ENCODE data around the gene CD22.
"Not testable (repeated sequence)": the region's sequence is repeated elsewhere in the genome, so short reads cannot be mapped to it uniquely, and the experiment has no call there.

Gene CD22

DNA sequence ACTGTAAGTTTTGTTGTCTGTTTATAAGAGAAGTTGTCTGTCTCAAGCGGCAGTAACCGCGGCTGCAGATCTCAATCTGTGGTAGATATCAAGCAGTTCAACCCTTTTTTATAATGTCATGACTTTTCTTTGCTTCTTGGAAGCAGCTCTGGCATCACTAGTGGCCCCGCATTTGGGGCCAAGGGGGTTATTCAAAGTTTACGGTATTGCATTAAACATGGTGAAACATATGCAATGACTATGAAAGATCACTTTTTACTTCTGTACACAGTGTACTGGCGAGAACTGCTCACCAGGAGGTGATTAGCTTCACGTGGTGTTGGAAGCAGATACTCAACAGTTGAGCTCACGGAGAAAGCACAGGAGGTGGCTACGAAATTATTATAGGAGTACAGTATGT, 24.6 kb downstream of the CD22 start:
- Histone ChIP-seq H3K36me3 (no peaks in the 10 kb centered on the region), H3K4me3 (no peak overlapping the region), H3K27me3 (peaks cover 0 to 51% of the 10 kb centered on the region in 2 donors), H3K4me1 (no peaks in the 10 kb centered on the region), H3K27ac (no peak overlapping the region), H3K9me3 (no peaks in the 10 kb centered on the region)
- intact Hi-C loops (cut with DNase I; ENCODE audit: low total_unique reads) = no loop called here
- peak in 1 of 2 donors; percentile 4 for DNase-seq
- TF ChIP-seq CTCF (IDR thresholded peaks at IDR 0.05) = no peak

- no peaks in the 10 kb centered on the region for H3K9me3 ChIP-seq
- peaks cover 0 to 44% of the 10 kb centered on the region in 2 donors for H3K27me3 ChIP-seq
- no peak overlapping the region for H3K27ac ChIP-seq
- TF ChIP-seq CTCF (IDR thresholded peaks at IDR 0.05) = no peak
- intact Hi-C loops (cut with DNase I; ENCODE audit: low total_unique reads) = no loop called here
- no peaks in the 10 kb centered on the region for H3K4me1 ChIP-seq
- peak in 1 of 2 donors; percentile 2 for DNase-seq
- H3K36me3 ChIP-seq = no peaks in the 10 kb centered on the region
- no peak overlapping the region for H3K4me3 ChIP-seq
These were observed 25.9 kb downstream of the CD22 start for GRCh38 chr19:35354898-35355297.

DNA sequence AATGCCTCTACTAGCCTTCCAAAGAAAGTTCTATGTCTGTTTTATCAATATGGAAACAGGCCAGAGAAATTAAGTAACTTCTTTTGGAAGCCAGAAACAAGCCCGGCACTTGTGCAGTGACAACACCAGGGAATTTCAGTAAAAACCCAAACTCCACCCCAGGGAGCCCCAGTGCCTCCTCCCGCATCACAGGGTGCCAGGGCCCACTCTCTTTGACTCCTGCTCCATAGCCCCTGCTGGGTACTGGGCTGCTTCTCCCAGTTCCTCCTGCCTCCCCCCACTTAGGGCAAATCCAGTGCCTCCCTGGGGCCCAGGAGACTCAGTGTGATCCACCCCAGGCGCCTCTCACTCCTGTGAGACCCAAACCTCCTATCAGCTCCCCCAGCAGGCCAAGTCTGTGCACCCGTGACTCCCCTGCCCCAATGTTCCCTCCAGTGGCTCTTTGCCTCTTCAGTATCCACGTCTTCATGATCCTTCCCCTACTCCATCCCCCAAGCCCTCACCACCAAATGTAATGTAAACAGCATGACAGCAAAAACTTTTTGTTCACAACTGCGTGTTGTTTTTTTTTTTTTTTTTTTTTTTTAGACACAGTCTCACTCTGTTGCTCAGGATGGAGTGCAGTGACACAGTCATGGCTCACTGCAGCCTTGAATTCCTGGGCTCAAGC, 26.9 kb downstream of the CD22 start:
- DNase-seq = peak in 1 of 2 donors; percentile 21
- peaks cover 0 to 34% of the 10 kb centered on the region in 2 donors for H3K27me3 ChIP-seq
- intact Hi-C loops (cut with DNase I; ENCODE audit: low total_unique reads) = no loop called here
- H3K27ac ChIP-seq = no peak overlapping the region
- no peak for TF ChIP-seq CTCF (IDR thresholded peaks at IDR 0.05)
- no peaks in the 10 kb centered on the region for H3K4me1 ChIP-seq
- no peaks in the 10 kb centered on the region for H3K9me3 ChIP-seq
- H3K36me3 ChIP-seq = no peaks in the 10 kb centered on the region
- no peak overlapping the region for H3K4me3 ChIP-seq

DNA sequence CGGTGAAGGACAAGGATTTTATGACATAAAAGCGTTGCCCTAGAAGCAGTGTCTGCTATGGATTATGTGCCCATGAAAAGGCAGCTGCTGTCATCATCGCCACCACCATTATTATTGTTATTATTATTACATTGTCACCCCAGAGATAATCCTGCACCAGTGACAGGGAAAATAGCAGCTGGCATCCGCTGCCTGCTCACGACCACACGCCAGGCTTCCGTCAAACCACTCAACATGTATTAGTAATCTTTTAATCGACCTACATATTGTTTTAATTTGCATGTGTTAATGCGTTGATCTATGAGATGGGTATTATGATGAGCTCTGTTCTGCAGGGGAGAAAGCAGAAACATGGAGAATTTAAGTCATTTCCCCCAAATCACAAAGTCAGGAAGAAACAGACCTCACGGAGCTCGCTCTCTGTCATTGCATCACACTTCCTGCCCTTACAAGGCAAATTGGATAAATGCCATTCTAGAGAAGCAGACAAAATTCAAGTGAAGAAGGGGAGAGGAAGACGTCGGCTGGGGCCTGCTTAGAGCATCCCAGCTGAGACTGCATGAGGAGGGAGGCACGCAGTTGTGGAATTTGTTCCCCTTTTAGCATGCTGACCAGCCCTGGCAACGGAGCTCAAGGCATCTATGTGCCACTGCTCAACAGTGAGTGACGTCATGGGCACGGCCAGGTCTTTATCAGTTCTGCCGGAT, 29.0 kb downstream of the CD22 start, which contains the start of gene FFAR3:
Gene FFAR3, plus strand, starts transcription at position 594 of the 707 bp plus-strand sequence. CDS start 431 bp downstream, outside the sequence.
- no peak for TF ChIP-seq CTCF (IDR thresholded peaks at IDR 0.05)
- Histone ChIP-seq H3K4me1 (no peaks in the 10 kb centered on the region), H3K27me3 (peaks cover 0 to 15% of the 10 kb centered on the region in 2 donors), H3K36me3 (no peaks in the 10 kb centered on the region), H3K27ac (no peak within 1 kb of the TSS), H3K9me3 (no peaks in the 10 kb centered on the region), H3K4me3 (no peak within 1 kb of the TSS)
- DNase-seq = peak; percentile 48 to 69
- intact Hi-C loops (cut with DNase I; ENCODE audit: low total_unique reads) = no loop called here

- DNase-seq; H3K9me3 ChIP-seq; H3K36me3 ChIP-seq; H3K27ac ChIP-seq; H3K4me1 ChIP-seq; H3K4me3 ChIP-seq; intact Hi-C loops (cut with DNase I; ENCODE audit: low total_unique reads): not testable (repeated sequence)
- H3K27me3 ChIP-seq = peaks cover 0 to 12% of the 10 kb centered on the region in 2 donors
These were observed 29.8 kb downstream of the CD22 start for GRCh38 chr19:35358834-35359233.

DNA sequence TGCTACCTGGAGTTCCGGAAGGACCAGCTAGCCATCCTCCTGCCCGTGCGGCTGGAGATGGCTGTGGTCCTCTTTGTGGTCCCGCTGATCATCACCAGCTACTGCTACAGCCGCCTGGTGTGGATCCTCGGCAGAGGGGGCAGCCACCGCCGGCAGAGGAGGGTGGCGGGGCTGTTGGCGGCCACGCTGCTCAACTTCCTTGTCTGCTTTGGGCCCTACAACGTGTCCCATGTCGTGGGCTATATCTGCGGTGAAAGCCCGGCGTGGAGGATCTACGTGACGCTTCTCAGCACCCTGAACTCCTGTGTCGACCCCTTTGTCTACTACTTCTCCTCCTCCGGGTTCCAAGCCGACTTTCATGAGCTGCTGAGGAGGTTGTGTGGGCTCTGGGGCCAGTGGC, 30.4 kb downstream of the CD22 start:
- DNase-seq; H3K27ac ChIP-seq; H3K4me1 ChIP-seq; H3K4me3 ChIP-seq; H3K36me3 ChIP-seq; intact Hi-C loops (cut with DNase I; ENCODE audit: low total_unique reads); H3K9me3 ChIP-seq: not testable (repeated sequence)
- peaks cover 0 to 12% of the 10 kb centered on the region in 2 donors for H3K27me3 ChIP-seq

DNA sequence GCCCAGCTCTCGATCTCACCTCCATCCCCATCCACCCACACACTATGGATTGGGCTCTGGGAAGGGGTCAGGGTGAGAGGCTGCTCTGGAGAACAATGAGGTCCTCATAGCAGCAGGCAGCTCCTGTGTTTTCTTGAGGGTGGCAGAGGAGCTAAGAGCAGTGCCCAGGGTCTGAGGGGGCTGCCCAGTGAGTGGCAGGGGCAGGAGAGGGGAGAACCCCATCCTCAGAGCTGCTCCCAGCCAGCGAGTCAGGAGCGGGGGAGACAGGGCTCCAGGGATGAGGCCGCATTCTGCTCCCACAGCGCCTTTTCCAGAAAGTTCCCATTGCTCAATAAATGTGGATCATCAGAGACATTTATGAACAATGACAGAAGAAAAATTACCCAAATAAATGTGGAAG, 31.1 kb downstream of the CD22 start:
- DNase-seq; H3K4me3 ChIP-seq; H3K9me3 ChIP-seq; intact Hi-C loops (cut with DNase I; ENCODE audit: low total_unique reads); H3K36me3 ChIP-seq; H3K4me1 ChIP-seq; H3K27ac ChIP-seq: not testable (repeated sequence)
- H3K27me3 ChIP-seq = peaks cover 0 to 10% of the 10 kb centered on the region in 2 donors

Data from tibial artery (tissue), 4 donors.